Iris pigment epithelial cell (primary cell): ENCODE data around the gene PMM1.
"Not testable (repeated sequence)": the region's sequence is repeated elsewhere in the genome, so short reads cannot be mapped to it uniquely, and the experiment has no call there.

Experiments
- DNase-seq: peaks from one replicate; pipeline ENCODE4 v3.0.0-alpha.2; 2011; ENCODE audit warnings: low read depth

Gene PMM1

DNA sequence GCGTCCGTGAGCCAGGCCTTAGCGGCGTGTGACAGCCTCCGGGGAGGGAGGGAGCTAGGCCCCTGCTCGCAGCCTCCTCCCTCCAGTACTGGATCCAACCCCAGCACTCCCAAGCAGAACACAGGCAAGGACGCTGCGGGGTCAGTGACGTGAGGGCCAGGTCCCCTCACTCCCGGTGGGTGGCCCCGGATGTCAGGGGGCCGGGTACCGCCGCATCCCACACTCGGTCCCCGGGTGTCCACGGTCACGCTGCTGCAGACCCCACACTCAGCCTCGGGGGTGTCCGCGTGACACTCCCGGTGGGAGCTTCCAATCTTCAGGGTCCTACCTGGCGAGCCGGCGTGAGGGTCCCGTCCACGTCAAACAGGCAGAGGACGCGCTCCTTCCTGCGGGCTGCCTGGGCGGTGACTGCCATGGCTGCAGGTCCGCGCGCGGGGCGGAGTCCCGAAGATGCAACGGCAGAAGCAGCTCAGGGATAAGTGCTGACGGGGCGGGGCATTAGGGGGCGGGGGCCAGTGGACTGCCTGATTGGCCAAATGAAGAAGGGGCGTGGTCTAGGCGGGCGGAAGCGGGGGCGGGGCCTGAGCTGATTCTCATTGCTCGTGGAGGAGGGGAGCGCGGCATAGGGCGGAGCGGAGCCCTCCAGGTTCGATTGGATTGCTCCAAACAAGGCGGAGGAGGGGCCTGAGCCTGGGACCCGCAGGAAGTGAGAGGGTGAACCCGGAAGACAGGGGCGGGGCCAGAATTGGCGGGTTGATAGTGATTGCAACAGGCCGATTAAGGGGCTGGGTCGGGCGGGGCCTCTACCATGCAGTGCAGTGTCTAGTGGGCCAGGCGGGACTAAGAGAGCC lies at the start of gene PMM1:
Gene PMM1 (minus strand): TSS at position 450 of the 851 bp plus-strand sequence. CDS start 35 bp downstream, at position 415.
- peak; percentile 99 for DNase-seq

DNA sequence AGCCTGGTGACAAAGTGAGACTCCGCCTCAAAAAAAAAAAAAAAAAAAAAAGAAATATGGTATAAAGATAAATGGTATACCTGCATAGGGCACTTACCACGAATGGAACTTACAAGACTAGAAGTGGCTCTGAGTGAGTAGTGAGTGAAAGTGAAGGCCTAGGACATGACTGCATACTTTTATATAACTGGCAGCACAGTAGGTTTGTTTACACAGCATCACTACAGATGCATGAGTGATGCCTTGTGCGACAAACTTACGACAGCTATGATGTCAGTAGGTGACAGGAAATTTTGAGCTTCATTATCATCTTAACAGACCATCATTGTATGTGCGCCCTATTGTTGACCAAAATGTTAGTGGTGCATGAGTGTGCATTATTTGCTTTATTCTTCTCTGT lies 49.1 kb upstream of the PMM1 start:
- no peak for DNase-seq

DNA sequence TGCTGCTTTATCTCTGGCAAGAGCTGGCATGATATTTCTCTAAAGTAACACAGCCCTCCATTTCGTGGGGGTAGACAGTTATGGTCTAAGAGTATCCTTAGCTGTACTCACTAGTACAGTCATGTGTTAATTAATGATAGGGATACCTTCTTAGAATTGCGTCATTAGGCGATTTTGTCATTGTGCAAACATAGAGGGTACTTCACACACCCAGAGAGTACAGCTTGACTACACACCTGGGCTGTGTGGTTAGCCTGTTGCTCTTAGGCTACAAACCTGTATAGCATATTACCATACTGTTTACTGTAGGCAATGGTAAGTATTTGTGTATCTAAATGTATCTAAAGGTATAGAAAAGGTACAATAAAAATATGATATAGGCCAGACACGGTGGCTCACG lies 48.5 kb upstream of the PMM1 start:
- no peak for DNase-seq

DNA sequence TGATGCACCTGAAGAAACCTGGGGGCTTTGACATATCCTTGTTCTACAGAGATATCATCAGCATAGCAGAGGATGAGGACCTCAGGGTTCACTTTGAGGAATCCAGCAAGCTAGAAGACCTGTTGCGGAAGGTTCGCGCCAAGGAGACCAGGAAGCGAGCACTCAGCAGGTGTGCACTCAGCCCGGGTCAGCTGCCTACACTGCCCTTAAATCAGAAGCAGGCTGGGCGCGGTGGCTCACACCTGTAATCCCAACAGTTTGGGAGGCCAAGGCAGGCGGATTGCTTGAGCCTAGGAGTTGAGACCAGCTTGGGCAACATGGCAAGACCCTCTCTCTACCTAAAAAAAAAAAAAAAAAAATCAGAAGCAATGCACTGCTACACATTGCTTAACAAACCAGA lies 48.0 kb upstream of the PMM1 start:
- not testable (repeated sequence) for DNase-seq

DNA sequence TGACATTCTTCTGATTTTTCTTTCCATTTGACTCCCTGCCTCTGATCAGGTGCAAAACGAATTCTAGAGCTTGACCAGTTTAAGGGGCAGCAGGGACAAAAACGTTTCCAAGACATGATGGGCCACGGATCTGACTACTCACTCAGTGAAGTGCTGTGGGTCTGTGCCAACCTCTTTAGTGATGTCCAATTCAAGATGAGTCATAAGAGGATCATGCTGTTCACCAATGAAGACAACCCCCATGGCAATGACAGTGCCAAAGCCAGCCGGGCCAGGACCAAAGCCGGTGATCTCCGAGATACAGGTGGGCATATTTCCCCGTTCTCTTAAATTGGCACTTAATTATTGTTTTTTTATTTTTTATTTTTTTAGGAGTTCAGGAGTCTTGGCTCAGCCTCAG lies 46.8 kb upstream of the PMM1 start:
- peak; percentile 29 for DNase-seq

DNA sequence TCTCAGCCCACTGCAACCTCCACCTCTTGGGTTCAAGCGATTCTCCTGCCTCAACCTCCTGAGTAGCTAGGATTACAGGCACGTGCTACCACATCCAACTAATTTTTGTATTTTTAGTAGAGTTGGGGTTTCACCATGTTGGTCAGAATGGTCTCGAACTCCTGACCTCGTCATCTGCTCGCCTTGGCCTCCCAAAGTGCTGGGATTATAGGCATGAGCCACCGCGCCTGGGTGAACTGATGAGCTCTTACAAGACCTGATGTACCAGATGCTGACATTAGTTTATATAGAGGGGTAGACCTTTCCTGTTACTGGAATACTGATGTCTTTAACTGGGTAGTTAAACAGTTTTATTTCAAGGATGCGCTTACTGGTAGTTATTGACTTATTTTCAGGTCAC lies 45.0 kb upstream of the PMM1 start:
- not testable (repeated sequence) for DNase-seq

DNA sequence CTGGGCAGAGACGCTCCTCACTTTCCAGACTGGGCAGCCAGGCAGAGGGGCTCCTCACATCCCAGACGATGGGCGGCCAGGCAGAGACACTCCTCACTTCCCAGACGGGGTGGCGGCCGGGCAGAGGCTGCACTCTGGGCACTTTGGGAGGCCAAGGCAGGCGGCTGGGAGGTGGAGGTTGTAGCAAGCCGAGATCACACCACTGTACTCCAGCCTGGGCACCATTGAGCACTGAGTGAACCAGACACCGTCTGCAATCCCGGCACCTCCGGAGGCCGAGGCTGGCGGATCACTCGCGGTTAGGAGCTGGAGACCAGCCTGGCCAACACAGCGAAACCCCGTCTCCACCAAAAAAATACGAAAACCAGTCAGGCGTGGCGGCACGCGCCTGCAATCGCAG lies 42.0 kb upstream of the PMM1 start:
- DNase-seq = not testable (repeated sequence)

DNA sequence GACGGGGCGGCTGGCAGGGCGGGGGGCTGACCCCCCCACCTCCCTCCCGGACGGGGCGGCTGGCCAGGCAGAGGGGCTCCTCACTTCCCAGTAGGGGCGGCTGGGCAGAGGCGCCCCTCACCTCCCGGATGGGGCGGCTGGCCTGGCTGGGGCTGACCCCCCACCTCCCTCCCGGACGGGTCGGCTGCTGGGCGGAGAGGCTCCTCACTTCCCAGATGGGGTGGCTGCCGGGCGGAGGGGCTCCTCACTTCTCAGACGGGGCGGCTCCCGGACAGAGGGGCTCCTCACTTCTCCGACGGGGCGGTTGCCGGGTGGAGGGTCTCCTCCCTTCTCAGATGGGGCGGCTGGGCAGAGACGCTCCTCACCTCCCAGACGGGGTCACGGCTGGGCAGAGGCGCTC lies 41.5 kb upstream of the PMM1 start:
- DNase-seq = not testable (repeated sequence)

DNA sequence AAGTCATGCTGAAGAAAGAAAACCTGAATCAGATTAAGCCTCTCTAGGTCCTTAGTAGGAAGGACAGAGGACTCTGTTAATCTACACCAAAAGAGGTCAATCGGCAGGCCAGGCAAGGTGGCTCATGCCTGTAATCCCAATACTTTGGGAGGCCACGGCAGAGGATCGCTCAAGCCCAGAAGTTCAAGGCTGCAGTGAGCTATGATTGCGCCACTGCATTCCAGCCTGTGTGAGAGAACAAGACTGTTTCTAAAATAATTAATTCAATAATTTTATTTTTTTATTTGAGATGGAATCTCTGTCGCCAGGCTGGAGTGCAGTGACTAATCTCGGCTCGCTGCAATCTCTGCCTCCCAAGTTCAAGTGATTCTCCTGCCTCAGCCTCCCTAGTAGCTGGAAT lies 35.9 kb upstream of the PMM1 start:
- DNase-seq = peak; percentile 9

DNA sequence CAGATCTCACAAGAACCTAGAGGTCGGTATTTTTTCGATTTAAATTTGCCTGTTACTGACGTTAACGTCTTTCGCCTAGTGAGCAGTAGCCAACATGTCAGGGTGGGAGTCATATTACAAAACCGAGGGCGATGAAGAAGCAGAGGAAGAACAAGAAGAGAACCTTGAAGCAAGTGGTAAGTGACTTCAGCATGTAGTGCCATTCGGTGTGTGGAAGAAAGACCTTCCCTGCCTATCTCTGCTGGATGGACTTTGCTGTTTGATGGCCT lies 32.2 kb upstream of the PMM1 start:
- peak; percentile 68 for DNase-seq

DNA sequence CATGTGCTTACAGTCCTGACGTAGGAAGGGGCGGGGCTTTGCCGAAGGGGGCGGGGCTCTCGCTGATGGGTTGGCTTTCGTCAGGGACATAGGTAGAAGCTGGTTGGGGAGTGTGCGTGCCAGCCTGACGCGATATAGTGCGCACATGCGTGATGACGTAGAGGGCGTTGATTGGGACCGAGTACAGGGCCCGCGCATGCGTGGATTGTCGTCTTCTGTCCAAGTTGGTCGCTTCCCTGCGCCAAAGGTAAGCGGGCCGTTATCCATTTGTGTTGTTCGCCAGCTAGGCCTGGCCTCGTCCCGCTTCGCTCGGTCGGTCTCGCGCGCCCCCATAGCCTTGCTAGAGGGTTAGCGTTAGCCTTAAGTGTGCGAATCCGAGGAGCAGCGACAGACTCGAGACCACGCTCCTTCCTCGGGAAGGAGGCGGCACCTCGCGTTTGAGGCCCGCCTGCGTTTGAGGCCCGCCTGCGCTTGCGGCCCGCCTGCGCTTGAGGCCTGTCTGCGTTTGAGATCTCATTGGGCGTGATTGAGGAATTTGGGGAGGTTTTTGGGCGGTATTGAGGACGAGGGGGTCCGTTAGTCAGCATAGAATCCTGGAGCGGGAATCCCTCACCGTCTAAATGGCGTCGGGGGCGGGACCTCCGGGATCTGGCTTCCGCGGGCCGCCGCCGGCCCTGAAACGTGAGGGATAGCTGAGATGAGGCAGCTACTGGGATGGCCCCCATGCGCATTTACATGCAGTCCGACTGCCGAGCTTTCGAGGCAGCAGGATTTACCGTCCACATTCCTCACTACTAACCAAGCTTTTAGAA lies 31.7 kb upstream of the PMM1 start, which contains the start of gene XRCC6:
Gene XRCC6 (plus strand): TSS at position 197 of the 812 bp plus-strand sequence. CDS start 710 bp downstream, outside the sequence.
- DNase-seq = peak; percentile 99

DNA sequence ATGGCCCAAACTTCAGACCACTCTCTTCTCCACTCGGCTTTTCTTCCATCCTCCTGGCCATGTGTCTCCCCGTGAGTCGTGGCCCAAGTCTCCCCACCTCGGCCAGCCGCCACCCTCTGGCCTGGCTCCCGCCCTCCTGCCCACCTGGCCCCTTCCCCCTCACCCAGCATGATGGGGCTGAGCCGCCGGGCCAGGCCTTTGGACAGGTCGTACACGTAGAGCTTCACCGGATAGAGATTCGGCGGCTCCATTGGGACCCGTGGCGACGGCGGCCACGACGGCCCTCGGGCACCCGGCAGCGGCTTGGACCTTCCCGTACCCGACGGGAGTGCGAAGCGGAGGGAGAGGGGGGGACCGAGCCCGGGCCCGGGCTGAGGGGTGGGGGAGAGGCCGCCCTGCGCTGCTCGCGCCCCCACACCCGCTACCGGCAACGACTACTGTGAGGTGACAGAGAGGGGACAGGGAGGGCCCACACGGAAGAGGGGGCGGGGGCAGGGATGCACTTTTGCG lies 31.0 kb upstream of the PMM1 start, which contains the start of gene DESI1:
Gene DESI1 (minus strand): TSS at position 455 of the 510 bp plus-strand sequence. CDS start 204 bp downstream, at position 251.
- DNase-seq = peak; percentile 7

DNA sequence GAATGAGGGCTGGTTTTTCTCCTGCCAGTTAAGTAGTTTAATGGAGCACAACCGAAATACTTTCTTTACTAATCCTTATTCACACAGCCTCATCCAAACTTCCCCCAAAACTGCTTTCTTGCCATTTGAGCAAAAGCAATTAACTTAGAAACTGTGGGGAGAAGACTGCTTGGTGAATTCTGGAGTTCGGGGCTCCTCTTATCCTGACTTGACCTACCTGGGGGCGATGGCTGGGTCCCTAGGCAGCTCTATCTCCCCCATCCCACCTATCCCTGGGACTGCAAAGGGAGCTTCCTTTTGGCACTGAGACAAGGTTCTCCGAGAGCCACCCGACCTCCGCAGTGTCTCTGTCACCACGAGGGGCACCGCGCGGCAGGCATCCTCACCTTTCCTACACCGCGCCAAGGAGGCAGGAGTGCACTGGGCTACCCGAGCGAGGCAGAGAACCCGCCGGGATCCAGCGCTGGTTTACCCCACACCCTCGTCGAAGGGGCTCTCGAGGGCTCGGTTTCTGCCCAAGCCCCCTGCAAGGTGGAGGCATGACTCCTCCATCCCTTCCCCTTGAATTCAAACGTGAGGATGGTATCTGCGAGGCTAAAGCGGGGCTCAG lies 30.4 kb upstream of the PMM1 start:
- no peak for DNase-seq

DNA sequence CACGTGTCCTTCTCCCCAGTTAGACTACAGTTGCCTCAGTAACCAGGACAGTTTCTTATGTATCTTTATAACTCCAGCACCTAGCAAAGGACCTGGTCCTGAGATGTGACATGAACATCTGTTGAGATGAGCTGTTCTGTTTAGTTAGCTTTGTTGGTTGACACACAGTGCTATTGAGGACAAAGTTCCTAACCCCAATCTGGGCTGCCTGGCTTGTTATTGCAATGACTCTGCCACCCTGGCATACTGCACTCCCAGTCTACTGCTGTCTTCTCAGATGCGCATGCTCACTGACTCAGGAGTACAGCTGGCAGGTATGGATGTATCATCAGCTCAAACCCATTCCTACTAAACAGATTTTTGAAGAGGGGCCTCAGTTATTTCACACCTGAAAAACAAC lies 23.8 kb upstream of the PMM1 start:
- no peak for DNase-seq

DNA sequence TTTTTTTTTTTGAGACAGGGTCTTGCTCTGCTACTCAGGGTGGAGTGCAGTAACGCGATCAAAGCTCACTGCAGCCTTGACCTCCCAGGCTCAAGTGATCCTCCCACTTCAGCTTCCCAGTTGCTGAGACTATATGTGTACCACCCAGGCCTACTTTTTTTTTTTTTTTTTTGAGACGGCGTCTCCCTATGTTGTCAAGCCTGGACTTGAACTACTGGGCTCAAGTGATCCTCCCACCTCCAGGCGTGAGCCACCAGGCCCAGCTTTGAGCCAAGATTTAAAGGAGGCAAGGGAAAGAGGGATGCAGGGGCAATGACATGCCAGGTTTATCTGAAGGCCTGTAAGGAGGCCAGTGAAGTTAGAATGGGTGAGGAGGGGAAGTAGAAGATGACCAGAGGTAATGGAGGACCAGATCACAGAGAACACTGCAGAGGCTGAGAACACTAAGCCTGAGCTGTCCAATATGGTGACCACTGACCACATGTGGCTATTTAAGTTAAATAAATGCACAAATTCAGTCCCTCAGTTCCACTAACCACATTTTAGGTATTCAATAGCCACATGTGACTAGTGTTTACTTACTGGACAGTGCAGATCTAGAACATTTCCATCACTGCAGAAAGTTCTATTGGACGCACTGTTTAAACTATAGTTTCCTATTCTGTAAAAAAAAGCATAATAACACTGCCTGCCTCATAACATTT lies 23.1 kb upstream of the PMM1 start:
- DNase-seq = no peak

DNA sequence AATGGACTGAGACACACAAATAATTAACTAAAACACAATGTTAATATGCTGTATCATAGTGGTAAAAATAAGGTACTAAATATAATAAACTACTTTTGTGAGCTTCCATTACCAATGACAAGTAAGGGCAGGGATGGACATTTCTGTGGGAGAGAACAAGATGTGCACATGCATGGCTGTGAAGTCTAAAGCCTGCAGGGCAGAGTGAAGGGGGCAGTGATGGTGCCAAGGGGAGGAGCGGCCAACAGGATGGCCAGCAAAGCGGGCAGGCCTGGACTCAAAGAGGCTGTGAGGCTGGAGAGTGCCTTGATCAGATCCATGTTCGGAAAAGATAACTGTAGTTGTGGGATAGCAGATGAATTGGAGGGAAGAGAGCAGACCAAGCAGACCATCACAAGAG lies 18.7 kb upstream of the PMM1 start:
- DNase-seq = no peak

DNA sequence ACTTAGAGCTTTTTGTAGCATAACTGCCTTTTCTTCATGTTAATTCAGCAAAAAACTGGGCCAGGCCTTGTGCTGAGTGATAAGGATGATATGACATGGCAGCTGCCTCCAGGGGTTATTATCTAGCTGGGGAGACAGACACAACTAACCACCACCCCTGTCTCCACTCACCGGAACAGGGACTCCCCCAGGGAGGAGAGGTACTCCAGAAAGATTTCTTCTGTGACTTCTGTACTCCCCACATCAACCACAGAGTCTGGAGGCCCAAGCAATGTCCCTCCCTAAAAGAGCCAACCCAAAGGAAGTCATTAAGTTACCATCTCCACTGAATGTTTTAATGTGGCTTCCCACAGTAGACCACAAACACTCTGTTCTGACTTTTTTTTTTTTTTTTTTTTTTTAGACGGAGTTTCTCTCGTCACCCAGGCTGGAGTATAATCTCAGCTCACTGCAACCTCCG lies 14.3 kb upstream of the PMM1 start:
- DNase-seq = no peak

DNA sequence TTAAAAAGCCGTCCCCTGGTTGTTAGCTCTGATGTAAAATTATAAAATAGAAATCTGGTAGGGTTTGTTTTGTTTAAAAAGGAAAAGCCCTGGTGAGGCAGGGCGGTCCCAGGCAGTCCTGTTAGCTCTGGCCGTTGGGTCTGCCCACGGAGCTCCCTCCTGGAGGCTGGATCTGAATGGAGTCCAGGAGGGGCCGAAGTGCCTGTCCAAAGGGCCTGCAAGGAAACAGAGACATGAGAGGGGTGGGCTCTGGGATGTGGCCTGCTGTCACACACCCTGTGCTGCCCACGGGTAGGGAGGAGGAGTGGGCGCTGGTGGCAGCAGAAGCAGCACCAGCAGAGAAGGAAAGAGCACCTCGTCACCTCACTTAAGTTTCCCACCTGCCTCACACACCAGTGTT lies 11.3 kb upstream of the PMM1 start:
- no peak for DNase-seq

DNA sequence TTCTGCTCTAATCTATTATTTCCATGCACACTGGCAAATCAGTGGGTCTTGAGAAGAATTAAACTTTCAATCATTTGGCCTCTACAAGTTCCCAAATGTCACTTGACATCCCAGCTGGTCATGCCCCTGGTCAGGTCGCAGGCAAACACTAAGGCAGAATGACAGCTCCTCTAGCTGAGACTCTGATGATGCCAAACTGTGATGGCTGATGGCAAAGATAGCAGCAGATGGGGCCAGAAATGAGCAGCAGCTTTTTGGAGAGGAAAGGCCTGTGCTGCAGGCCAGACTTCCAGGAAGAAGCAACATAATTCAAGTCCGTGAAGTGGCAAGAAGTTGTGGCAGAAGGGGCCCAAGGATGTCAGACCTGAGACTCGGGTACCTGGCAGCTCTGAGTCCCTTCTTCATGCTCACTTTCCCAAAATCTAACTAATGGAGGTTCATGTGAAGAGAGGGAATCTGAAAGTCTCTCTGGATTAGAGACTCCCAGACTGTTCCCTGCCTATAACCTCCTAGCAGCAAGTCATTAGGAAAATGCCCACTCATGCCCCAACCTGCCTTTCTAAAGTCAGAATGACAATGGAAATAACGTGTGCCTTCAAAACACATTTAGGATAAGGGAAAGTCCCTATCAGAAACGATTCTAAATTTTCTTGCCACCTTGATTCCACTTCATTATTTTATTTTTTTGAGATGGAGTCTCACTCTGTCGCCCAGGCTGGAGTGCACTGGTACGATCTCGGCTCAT lies 9.4 kb upstream of the PMM1 start:
- DNase-seq = no peak

DNA sequence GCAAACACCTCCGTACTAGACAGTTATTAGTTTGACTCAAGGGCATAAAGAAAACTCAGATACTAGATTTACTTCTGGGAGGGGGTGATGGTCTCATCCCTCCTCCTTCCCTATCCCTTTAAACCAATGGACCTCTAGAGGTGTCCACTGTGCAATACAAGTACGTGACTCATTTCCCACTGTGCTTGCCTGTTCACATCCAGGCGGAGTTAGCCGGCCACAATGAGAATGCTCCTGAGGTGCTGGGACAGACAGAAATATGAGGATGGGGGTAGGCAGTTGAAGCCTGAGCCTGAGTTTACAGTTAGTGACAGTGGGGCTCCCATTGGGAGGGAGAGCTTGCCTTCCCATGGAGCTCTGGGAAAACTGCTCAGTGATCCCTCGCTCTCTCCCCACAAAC lies 8.4 kb upstream of the PMM1 start:
- DNase-seq = peak; percentile 90

DNA sequence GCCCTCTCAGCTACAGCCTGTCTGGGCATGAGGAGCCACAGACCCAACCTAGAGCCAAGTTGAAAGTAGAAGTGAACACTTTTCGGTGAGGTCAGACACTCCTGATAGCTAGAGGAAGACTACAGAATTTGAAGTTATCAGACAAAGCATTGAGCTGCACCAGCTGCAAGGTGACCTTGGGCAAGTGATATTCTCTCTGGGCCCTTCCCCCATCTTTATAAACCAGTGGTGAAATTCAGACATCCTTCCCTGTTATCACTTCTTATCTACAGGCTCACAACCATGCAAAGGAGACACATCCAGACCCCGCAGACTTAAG lies 8.0 kb upstream of the PMM1 start:
- no peak for DNase-seq
